G401 (cell line): ENCODE results near the gene ZC3HAV1. TPM values are rescaled to one million over a fixed set of nuclear protein-coding genes. Genes with fewer than 3 reads are reported as not detected.
"Not testable (repeated sequence)": the region's sequence is repeated elsewhere in the genome, so short reads cannot be mapped to it uniquely, and the experiment has no call there.

Experiments
- DNase-seq: peaks from one replicate; pipeline ENCODE4 v3.0.0-alpha.2; 2015; ENCODE audit warnings: low spot score
- in situ Hi-C: cut with HindIII; loops from 2 replicates; pipeline ENCODE4 v1.10.0; 2016; ENCODE audit warnings: low sequenced_read_pairs, mixed read lengths
- total RNA-seq: library from RNA; depleted of rRNA; stranded (reverse); fragments of >200 nt; shearing (Covaris generic); gene quantifications from 2 replicates; pipeline ENCODE4 v1.2.3, GENCODE V29; 2014

ZC3HAV1 gene
- total RNA-seq, 1 experiment from 2014 or later, result 14.3 TPM

DNA sequence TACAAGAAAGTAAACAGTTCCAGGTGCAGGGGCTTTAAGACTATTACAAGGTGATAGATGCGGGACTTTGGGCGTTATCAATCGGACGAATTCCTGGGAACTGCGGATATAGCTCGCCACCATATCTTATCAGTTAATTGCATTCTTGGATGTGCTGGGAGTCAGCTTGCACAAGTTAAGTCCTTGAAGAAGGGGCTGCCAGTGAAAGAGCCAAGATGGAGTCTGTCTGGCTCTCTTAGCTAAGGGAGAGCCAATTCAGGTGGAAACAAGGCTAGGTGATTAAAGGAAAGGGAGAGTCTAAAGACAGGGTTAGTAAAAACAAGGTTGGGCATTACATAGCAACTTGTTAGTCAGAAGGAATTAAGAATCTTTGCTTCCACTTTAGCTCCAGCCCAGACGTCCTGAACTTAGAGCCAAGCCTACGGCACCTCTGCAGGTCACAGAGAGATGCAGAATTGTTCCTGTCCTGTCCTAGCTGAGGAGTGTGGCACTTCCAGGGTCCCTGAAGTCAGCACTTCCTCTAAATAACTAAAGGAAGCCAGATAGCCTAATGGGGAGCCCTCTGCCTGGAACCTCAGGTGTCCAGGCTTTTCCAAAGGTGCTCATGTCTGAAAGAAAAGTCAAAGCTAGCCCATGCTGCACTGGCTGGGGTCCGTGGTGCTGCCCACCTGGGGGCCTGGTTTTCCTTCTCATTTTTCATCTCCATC is 17.3 kb downstream of the ZC3HAV1 start:
- DNase-seq, result no peak
- in situ Hi-C loops, result no loop called here

GRCh38 chr7:139091677-139091996 is 17.9 kb downstream of the ZC3HAV1 start:
- no peak for DNase-seq
- in situ Hi-C loops, result no loop called here

DNA sequence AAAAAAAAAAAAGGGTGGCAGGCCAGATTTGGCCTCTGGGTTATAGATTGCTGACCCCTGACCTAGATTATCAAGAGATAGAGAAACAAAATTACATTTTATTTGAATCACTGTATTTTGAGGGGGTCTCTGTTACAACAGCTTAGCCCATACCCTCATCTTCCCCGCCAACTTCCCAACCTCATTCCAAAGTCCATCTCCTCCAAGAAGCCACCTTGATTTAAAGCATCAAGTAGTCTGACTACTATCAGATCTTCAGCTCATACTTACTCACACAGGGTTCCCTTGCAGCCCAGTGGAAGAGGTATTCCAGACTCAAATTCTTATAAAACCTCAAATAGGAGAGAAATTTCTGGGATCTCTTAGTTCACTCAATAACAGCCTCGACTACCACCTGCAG is 20.4 kb downstream of the ZC3HAV1 start:
- DNase-seq, result no peak
- in situ Hi-C loops, result no loop called here

GRCh38 chr7:139088268-139088667 is 21.3 kb downstream of the ZC3HAV1 start:
- in situ Hi-C loops, result no loop called here
- DNase-seq, result no peak

DNA sequence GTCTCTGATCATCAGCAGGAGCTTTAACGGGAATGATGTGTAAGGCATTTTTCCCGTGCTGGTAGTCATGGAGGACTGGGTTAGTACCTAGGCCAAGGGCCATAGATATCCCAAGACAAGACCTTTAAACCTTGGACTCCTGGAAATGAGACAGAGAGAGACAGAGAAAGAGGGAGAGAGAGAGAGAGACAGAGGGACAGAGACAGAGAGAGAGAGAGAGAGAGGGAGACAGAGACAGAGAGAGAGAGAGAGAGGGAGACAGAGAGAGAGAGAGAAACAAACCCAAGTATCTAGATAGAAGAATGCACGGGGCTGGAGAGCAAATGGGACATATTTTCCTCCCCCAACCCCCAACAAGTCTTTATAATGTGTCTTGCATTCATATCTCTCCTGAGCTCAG is 22.3 kb downstream of the ZC3HAV1 start:
- DNase-seq, result no peak
- in situ Hi-C loops, result no loop called here

DNA sequence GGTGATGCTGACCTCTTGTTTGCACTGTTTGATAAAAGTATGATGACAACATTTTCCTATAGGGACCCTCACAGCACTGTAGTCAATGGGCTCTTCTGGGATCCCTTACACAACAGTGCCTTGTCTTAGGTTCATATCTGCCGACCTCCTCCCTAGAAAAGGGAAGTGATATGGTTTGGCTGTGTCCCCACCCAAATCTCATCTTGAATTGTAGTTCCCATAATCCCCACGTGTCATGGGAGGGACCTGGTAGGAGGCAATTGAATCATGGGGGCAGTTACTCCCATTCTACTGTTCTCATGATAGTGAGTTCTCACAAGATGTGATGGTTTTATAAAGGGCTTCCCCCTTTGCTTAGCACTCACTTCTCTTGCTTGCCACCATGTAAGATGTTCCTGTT is 23.1 kb downstream of the ZC3HAV1 start:
- DNase-seq, result no peak
- in situ Hi-C loops, result no loop called here

DNA sequence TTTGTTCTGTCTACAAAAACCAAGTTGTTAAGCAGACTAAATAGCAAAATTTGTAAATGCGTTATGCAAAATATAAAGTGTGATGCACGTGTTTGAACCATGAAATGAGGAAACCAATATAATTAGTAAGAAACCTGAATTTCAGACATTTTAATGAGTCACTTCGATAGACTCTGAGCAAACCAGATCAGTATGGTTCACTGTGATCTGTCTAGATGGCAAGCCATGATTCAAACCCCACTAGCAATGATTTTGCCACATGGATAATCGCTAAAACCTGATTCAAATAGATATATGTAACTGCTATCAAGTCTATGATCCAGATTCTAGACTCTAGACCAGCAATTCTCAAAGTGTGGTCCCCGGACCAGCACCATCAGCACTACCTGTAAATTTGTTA is 24.8 kb downstream of the ZC3HAV1 start:
- in situ Hi-C loops, result no loop called here
- no peak for DNase-seq

GRCh38 chr7:139081584-139081983 is 27.9 kb downstream of the ZC3HAV1 start:
- DNase-seq, result no peak
- in situ Hi-C loops, result no loop called here

DNA sequence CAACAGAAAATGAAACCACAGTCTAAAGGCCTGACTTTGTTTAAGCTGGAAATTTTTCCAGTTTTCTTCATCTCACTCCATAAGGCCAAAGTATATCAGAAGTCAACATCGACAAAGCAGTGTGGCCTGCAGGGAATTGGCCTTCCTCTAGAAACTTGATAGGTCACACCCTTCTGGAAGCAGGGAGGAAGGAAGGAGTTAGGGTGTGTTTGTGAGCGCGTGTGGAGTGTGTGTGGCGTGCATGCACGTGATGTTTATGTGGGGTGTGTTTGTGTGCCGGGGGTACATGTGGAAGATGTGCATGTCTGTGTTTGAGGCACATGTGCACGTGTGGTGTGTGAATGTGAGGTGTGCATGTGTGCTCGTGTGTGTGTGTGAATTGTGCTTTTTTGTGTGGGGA is 28.6 kb downstream of the ZC3HAV1 start:
- in situ Hi-C loops, result no loop called here
- DNase-seq, result no peak

DNA sequence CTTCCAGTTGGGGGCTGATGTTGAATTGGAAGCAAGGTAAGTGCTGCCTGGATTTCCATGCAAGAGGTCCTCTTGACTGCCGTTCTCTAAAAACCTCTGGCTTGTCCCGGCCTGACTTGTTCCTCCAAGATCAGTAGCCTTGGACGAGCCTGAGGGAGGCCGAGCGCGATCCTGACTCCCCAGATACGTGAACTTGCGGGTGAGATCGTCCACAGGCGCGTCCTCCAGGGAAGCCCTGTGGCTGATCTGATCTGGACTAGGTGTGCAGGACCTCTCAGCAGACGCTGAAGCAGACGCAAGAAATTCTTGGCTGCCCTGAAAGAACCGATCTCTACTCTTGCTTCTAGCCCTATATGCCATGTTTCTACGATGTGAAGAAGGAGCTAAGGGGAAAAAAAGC is 29.7 kb downstream of the ZC3HAV1 start:
- DNase-seq, result no peak
- in situ Hi-C loops, result no loop called here

DNA sequence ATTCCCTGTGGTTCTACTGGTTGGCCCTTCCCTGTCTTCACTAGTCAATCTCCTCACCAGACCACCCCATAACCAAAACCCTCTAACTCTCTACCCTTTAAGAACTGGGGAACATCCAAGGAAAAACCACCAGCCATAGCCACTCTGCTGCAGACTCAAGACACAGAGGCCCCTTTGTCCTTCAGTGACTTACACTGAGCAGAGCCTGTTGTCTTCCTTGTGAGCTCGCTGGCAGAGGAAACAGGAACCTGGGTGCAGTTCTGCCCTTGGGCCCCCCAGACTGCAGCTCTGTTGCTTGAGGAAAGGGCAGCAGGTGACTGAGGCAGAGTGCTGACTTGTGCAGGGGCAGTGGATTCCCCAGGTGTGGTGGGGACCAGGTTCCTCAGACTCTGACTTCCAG is 30.6 kb downstream of the ZC3HAV1 start:
- DNase-seq, result no peak
- in situ Hi-C loops, result no loop called here

- no peak for DNase-seq
- in situ Hi-C loops, result no loop called here
Measured at GRCh38 chr7:139078399-139078798, 31.1 kb downstream of the ZC3HAV1 start.

DNA sequence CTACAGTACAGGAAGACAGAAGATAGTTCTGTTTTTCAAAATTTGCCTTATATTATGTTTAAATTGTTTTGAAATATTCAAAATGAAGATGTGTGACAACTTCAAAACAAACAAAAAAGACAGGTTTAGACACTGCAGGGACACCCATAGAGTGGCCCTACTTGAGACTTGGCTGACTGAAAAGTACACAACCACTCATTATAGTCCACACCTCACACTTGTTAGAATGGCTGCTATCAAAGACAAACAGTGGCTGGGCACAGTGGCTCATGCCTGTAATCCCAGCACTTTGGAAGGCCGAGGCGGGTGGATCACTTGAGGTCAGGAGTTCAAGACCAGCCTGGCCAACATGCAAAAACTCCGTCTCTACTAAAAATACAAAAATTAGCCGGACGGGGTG is 31.8 kb downstream of the ZC3HAV1 start:
- DNase-seq, in situ Hi-C loops: not testable (repeated sequence)

DNA sequence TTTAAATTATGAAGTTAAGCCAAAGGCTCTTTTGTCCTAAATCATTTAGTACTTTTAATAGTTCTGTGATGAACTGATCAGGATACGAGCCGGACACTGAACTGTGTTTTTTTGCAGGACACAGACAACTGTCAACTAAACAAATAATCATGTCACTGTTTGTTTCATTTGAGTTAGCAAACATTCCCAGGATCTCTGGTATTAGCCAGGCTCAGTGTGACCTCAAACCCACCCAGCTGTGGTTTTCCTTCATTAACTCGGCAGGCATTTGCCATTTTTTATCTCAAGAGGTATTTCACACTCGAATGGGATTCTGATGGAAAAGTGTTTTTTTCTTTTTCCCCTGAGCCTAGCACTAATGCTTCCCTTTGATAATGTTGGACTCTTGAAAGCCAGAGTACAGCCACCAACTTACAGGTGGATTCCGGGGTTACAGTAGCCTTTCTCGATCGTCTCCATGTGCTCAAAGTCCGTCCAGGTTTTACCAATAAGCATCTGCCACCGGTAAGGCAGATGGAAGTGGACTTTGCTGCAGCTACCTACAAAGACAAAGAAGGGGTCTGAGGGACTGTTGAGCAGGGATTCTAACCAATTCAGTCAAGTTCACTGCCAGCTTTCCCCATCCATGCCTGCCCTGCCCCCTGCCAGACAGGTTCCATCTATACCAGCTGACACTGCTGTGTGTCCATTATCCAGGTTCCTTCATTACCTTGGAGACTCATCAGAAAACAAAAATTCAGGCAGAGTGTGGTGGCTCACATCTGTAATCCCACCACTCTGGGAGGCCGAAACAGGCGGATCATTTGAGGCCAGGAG is 33.4 kb downstream of the ZC3HAV1 start:
- in situ Hi-C loops, result no loop called here

GRCh38 chr7:139075031-139075652 is 34.4 kb downstream of the ZC3HAV1 start:
- peak; percentile 69 for DNase-seq
- in situ Hi-C loops, result no loop called here

More for the DNA sequence above, 33.4 kb downstream of the ZC3HAV1 start:
- DNase-seq, result no peak

GRCh38 chr7:139072796-139073195 is 36.7 kb downstream of the ZC3HAV1 start:
- DNase-seq, result no peak
- in situ Hi-C loops, result no loop called here

DNA sequence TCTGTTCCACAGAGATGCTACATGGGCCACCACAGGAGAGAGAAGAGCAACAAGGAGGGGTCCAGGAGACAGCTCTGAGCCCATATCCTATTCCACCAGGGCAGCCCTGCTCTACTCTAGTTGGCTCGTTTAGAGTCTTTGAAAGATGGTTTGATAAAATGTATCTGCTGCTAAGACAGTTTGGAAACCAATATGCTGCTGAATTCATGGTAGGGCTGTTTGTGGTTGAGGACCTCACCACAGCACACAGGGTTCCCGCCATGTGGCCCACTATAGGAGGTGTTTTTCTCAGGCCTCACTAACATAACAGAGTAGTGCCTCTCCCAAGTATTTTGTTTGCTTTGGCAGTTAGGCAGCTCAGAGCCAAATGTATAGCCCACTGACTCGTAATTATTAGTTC is 37.8 kb downstream of the ZC3HAV1 start:
- DNase-seq, result no peak
- in situ Hi-C loops, result no loop called here

DNA sequence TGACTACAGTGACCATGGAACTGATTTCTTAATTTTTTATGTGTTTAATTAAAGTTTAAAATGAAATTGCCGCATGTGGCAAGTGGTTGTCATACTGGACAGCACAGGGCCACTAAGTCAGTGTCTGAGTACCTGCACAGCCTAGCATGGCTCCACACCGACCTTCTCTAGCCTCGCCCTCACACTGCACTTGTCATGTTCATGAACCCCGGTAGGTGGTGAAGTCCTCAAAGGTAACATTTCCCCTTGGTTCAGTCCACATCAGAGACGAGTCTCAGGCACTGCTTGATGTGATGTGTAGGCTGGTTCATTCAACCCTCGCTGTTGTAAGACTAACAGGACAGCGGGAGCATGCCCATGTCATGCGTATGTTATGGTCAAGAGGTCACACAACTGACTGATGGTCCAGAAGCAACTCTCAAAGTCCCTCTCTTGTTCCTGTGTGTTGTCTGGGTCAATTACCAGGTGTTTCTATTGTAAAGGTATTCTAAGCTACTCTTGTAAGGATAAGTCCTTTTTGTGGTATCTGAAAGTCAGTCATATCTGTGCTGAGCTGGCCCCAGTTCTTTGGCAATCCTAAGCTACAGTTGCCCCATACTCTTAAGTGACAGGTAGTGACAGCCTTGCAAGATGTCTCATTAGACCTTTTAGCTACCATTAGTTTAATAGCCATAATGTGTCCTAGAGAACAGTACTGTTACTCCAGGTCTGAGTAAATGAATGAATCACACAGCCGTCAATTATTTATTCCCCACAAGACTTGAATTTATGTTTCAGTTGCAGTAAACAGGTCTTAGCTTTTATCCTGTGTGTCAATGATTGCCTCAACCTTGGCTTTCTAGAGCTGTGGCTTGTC is 40.7 kb downstream of the ZC3HAV1 start:
- DNase-seq, result no peak
- in situ Hi-C loops, result no loop called here

DNA sequence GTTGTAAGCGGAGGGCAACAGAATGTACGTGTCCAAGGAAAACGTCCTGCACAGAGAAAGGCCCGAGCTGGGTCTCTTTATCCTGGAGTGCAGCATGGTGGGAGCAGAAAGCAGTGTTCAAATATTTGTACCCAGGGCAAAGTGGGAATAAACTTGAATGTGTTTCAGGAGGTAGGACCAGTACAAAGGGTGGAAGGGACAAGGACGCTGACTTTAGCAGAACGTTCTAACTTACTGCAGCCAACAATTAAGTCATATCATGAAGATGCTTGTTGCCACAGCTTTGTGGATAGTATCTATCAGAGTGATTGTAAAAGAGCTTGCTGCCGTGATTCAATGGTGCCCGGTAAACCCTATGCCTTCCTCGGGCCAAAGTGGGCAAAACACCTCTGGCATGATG is 43.2 kb downstream of the ZC3HAV1 start:
- no peak for DNase-seq
- in situ Hi-C loops, result no loop called here

DNA sequence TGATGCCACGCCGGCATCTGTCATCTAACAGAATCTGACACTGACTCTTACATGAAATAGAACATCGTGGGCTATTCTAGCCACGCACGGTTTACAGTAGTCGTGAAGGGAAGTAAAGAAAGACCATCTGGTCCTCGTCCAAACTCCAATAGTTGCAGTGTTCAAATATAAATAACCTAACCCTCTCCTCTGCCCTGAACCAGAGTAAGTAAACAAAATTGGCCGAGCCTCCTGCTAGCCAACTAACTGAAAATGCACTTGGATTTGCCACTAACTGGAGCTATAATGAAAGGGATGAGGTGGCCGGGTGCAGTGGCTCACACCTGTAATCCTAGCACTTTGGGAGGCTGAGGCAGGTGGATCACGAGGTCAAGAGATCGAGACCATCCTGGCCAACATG is 44.2 kb downstream of the ZC3HAV1 start:
- no peak for DNase-seq
- in situ Hi-C loops, result no loop called here
